Measurements from ENCODE around the gene LUZP1. TPM values are rescaled to one million over a fixed set of nuclear protein-coding genes. Genes with fewer than 3 reads are reported as not detected.

The LUZP1 gene
- total and polyA plus RNA-seq, 9 donors = 6.8 to 30.7 (median 23.2) TPM

- peaks cover 4% of the 10 kb centered on the region for H3K4me1 ChIP-seq (ENCODE audit: insufficient read depth)
- H3K36me3 ChIP-seq = no peaks in the 10 kb centered on the region
- DNase-seq = no peak
- WGBS, 3 donors = 82 to 87% (median 84%) methylated on average over 2 of the region's 2 CpGs
- H3K27ac ChIP-seq = no peak overlapping the region
- H3K4me3 ChIP-seq = no peak overlapping the region
- intact Hi-C loops (cut with DNase I) = no loop called here
- H3K27me3 ChIP-seq = no peaks in the 10 kb centered on the region
- TF ChIP-seq EP300 (IDR thresholded peaks at IDR 0.05) (no peak), CTCF (IDR thresholded peaks at IDR 0.05) (no peak), POLR2A (IDR thresholded peaks at IDR 0.05) (no peak)
- H3K9me3 ChIP-seq = no peaks in the 10 kb centered on the region
Measured at GRCh38 chr1:23035823-23036452, 132.7 kb downstream of the LUZP1 start.

Small RNAs within 50 kb of the gene (microRNA-seq; reads per million reads assigned to microRNA genes)
- gene MIR3115 = 0 reads per million in 3 donors
- gene MIR4419A = 0 reads per million in 3 donors

Small RNAs within 50 kb of the gene (small RNA-seq; reads per million reads assigned to genes)
- gene MIR3115 = not detected
- not detected for gene MIR4419A
- gene RNU6-135P = not detected
- not detected for gene RNU6-514P

Other genes with a start within 250 kb of the LUZP1 start
- gene LACTBL1, start 196.0 kb downstream of the LUZP1 start, total RNA-seq = not detected
- not detected for gene LACTBL1, start 196.0 kb downstream of the LUZP1 start, polyA plus RNA-seq
- gene TEX46, start 153.0 kb downstream of the LUZP1 start, total RNA-seq = not detected
- gene TEX46, start 153.0 kb downstream of the LUZP1 start, polyA plus RNA-seq = not detected
- gene KDM1A, start 149.4 kb downstream of the LUZP1 start, total RNA-seq = 10 to 100 TPM; 56.1 to 76.1 (median 65.7) TPM
- gene KDM1A, start 149.4 kb downstream of the LUZP1 start, polyA plus RNA-seq = 10 to 100 TPM; 45.7 to 69.5 TPM
- gene HTR1D, start 48.6 kb upstream of the LUZP1 start, total RNA-seq = under 1 TPM in 3 of 7 donors, not detected in 4; 0.08 to 0.80 (median 0.12) TPM
- under 1 TPM in 1 of 2 donors, not detected in 1; 0.05 TPM for gene HTR1D, start 48.6 kb upstream of the LUZP1 start, polyA plus RNA-seq
- gene HNRNPR, start 175.4 kb upstream of the LUZP1 start, total RNA-seq = 100 to 1,000 TPM in 5 of 7 donors, 10 to 100 TPM in 2; 55.9 to 173 (median 153) TPM
- gene HNRNPR, start 175.4 kb upstream of the LUZP1 start, polyA plus RNA-seq = 100 to 1,000 TPM in 1 of 2 donors, 10 to 100 TPM in 1; 70.6 to 107 TPM
- gene ZNF436, start 201.0 kb upstream of the LUZP1 start, total RNA-seq = 10 to 100 TPM; 16.5 to 42.6 (median 23.5) TPM
- 10 to 100 TPM; 17.2 to 43.1 TPM for gene ZNF436, start 201.0 kb upstream of the LUZP1 start, polyA plus RNA-seq

Data from ovary (tissue), 9 donors.